GM19328 (cell line): ENCODE measurements around the gene TPTE2.
"Not testable (repeated sequence)": the region's sequence is repeated elsewhere in the genome, so short reads cannot be mapped to it uniquely, and the experiment has no call there.

ENCODE experiments used
- ATAC-seq: cut with Tn5 transposase; IDR thresholded peaks from one replicate; pipeline ENCODE4 v1.9.1; 2021; ENCODE audit warnings: mild to moderate bottlenecking, moderate library complexity; ENCODE audit not compliant: unreplicated experiment

Gene TPTE2

GRCh38 chr13:19572280-19572679 lies 10.9 kb upstream of the TPTE2 start:
- no peak for ATAC-seq

- ATAC-seq, result peak; percentile 57
These were observed 6.6 kb upstream of the TPTE2 start for GRCh38 chr13:19567820-19568534.

DNA sequence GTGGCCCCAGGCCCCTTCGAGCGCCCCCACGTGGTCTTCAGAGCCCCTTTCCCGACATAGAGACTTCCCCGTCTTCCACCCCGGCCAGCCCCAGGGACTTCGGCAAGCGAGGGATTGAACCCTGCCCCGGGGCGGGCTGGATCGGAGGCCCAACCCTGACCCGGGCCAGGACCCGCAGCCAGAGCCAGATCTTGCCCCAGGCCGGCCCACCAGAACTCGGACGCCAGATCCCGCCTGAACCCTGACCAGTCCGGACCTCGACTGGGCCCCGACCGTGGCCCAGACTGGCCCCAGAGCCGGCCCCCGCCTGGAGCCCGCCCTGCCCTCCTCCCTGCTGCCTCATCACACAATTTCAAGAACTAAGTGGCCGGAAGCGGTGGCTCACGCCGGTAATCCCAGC lies 253 bp upstream of the TPTE2 start:
- ATAC-seq, result no peak

DNA sequence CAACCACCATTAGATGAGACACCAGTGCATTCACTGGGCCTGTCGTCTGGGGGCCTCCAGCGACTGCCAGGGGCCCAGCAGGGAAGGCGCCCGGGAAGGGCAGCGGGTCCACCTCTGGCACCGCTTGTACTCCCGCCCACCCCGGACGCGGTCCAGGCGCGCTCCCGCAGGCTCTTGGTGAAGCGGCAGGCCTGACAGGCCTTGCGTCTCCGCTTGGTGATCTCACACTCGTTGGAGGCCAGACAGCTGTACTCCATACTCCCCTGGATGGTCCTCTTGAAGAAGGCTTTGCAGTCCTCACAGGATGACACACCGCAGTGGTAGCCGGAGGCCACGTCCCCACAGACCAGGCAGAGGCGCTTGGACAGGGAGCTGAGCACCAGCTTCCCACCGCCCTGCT lies 660 bp downstream of the TPTE2 start:
- ATAC-seq, result not testable (repeated sequence)

GRCh38 chr13:19559739-19560138 lies 1.6 kb downstream of the TPTE2 start:
- ATAC-seq, result not testable (repeated sequence)

DNA sequence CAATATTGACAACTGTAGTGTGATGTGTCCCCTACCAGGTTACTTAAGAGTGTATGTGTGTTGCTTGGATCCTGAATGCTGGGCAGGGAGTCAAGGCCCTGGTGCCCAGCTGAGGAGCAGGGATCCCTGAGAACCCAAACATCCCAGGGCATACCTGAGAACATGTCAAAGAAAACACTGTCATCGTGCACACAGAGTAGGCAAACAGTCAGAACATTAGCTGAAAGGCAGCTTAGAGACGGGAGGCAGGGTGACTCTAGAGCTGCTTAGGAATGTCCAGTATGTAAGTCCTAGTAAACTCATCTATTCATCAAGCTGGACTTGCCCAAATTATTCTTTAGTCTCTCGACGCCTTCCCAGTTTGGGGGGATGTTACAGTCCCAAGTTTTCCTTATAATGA lies 4.0 kb downstream of the TPTE2 start:
- not testable (repeated sequence) for ATAC-seq

DNA sequence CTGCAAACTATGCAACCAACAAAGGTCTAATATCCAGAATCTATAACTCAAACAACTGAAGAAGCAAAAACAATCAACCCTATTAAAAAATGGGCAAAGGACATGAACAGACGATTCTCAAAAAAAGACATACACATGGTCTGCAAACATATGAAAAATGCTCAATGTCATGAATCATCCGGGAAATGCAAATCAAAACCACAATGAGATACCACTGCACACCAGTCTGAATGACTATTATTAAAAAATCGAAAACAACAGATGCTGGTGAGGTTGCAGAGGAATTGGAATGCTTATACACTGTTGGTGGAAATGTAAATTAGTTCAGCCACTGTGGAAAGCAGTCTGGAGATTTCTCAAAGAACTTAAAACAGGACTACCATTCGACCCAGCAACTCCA lies 12.1 kb downstream of the TPTE2 start:
- not testable (repeated sequence) for ATAC-seq

GRCh38 chr13:19525634-19526033 lies 35.7 kb downstream of the TPTE2 start:
- peak; percentile 62 for ATAC-seq

- ATAC-seq, result no peak
These were observed 42.3 kb downstream of the TPTE2 start for GRCh38 chr13:19519049-19519448.

DNA sequence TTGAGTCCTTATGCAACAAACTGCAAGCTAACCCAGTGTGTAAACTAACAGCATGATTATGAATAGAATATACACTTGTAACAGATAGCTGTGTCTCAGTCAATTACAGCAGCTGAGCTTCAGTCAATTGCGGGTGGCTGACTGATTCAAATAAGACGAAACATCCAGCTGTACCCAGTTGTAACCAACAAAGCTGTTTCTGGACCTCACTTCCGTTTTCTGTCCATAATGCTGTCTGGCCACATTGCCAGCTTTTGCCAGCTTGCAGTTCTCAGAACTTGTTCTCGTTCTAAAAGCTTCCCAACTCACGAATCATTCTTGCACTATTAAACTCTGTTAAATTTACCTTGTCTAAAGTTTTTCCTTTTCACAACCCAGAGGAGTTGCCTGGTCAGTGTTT lies 53.7 kb downstream of the TPTE2 start:
- ATAC-seq, result not testable (repeated sequence)

DNA sequence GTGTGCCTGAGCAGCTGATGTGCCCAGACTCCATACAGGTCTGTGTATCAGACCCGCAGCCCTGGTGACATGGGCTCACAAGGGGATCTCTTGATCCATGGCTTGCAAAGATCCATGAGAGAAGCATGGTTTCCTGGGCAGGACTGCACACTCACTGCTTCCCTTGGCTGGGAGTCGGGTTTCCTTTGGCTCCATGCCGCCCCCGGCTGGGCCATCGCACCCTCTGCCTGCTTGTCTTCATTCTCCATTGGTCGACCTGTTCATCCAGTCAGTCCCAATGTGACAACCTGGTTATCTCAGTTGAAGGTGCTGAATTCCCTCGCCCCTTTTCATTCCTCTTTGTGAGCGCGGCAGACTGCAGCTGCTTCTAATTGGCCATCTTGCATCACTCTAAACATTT lies 101.2 kb downstream of the TPTE2 start:
- not testable (repeated sequence) for ATAC-seq

DNA sequence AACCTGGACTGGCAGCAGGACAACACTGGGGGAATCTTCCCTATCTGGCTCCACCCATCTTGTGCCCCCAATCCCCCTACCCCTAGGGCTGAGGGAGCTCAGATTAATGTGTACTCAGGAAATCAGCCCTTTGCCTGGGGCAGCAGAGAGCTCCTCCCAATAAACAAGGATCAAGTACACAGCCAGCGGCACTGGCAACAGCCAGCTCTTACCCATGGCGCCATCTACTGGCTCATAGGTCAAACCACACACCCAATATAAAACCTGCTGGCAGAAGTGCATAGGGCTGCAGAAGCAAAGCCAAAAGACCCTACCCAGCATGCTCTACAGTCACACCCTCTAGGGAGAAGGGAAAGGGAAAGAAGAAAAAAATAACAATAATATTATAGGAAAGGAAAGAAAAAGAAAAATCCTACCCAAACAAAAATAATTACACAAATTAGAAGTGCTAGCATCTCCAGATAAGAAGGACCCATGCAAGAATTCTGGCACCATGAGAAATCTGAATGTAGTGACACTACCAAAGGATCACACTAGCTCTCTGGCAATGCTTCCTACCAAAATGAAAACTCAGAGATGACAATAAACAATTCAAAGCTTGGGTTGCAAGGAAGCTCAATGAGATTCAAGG lies 122.2 kb downstream of the TPTE2 start:
- not testable (repeated sequence) for ATAC-seq

DNA sequence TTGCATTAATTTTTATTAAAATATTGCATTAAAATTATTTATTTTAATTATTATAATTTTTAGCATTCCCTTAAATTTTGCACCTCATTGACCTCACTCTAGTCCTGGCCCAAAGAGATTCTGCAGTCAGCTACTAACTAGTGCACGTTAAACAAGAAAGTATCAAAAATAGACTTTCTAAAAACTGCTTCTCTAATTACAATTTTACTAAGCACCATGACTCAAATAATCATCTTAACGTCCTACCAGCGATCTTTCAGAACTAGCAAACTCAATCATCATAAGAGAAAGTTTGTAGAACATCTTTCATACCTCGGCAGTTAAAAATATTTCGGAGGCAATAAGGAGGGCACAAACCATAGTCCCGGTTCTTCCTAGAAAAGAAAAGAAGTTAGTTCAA lies 123.6 kb downstream of the TPTE2 start:
- not testable (repeated sequence) for ATAC-seq

DNA sequence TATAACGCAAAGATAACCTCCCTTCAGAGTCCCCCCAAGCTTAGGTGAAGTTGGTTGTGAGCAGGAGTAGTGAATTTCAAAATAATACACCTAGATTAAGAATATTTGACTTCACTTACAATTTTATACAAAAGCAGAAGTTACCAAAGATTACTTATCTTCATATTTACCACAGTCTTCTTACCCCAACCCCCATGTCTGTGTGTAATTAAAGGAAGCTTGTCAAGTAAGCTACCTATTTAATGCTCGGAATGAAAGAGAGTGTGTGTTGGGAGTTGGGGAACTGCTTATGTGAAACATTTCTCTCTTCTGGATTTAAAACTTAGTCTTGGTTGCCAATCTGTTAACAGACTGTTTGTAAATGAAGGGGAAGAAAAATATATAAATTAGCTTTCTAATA lies 139.1 kb downstream of the TPTE2 start:
- ATAC-seq, result not testable (repeated sequence)

GRCh38 chr13:19412494-19412893 lies 148.8 kb downstream of the TPTE2 start:
- not testable (repeated sequence) for ATAC-seq

DNA sequence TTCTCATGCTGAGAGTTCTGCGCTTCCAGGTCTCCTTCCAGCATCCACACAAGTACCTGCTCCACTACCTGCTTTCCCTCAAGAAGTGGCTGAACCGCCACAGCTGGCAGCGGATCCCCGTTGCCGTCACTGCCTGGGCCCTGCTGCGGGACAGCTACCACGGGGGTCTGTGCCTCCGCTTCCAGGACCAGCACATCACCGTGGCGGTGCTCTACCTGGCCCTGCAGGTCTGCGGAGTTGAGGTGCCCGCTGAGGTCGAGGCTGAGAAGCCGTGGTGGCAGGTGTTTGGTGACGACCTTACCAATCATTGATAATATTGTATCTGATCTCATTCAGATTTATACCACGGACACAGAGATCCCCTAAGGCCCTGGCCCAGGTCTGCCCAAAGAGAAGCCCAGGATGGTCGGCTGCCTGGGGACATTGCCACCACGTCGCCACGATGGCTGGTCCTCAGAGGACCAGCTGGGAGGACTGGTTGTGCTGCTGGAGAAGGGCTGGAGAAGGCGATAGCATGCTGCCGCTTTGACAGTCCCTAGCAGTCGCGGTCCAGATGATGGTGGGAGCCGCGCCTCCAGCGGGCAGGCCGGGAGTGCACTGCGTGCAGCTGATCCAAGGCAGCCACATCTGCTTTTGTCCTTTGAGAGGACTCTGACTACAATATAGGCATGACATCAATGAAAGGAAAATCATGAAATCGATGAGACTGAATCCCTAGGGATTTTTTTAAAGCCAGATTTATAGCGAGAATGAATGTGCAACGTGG lies 178.4 kb downstream of the TPTE2 start:
- ATAC-seq, result not testable (repeated sequence)

DNA sequence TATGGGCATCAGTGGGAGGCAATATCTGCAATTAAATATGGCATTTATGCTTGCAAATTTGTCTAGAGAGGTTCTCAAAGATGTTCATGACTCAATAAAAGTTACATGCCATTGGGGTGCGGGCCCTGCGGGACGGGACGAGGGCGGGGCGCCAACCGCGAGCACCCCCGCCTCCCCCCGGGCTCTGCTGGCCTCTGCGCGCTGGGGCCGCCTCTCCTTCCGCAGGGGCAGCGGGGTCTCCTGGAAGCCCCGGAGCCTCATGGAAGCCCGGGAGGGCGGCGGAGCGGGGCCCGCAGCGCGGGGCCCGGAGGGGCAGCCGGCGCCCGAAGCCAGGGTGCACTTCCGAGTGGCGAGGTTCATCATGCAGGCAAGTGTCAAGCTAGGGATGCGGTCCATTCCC lies 179.2 kb downstream of the TPTE2 start:
- no peak for ATAC-seq
